ENCODE results near the gene ASCL2. TPM values are rescaled to one million over a fixed set of nuclear protein-coding genes. Genes with fewer than 3 reads are reported as not detected.

The ASCL2 gene
- total RNA-seq, 1 donor from 2014 or later = not detected

- Histone ChIP-seq H3K27ac (replicated peaks) (no peak overlapping the region), H3K4me3 (no peak overlapping the region), H3K9me3 (replicated peaks) (peaks cover 8% of the 10 kb centered on the region), H3K4me1 (no peaks in the 10 kb centered on the region), H3K36me3 (no peaks in the 10 kb centered on the region), H3K27me3 (ENCODE audit: low read depth) (peaks cover 52% of the 10 kb centered on the region)
- TF ChIP-seq CTCF (IDR thresholded peaks at IDR 0.05; ENCODE audit: borderline replicate concordance) = no peak
- intact Hi-C loops (cut with micrococcal nuclease) = no loop called here
- DNase-seq = no peak
These were observed 49.4 kb downstream of the ASCL2 start for GRCh38 chr11:2221024-2221423.

- DNase-seq = no peak
- Histone ChIP-seq H3K36me3 (no peaks in the 10 kb centered on the region), H3K4me1 (no peaks in the 10 kb centered on the region), H3K4me3 (no peak overlapping the region), H3K27ac (replicated peaks) (no peak overlapping the region), H3K9me3 (replicated peaks) (peaks cover 8% of the 10 kb centered on the region), H3K27me3 (ENCODE audit: low read depth) (peaks cover 58% of the 10 kb centered on the region)
- intact Hi-C loops (cut with micrococcal nuclease) = no loop called here
- no peak for TF ChIP-seq CTCF (IDR thresholded peaks at IDR 0.05; ENCODE audit: borderline replicate concordance)
These were observed 50.1 kb downstream of the ASCL2 start for GRCh38 chr11:2220173-2220771.

GRCh38 chr11:2219318-2220017 is 50.9 kb downstream of the ASCL2 start:
- Histone ChIP-seq H3K9me3 (replicated peaks) (peaks cover 7% of the 10 kb centered on the region), H3K27me3 (ENCODE audit: low read depth) (peaks cover 66% of the 10 kb centered on the region), H3K27ac (replicated peaks) (no peak overlapping the region), H3K4me3 (no peak overlapping the region), H3K4me1 (no peaks in the 10 kb centered on the region), H3K36me3 (no peaks in the 10 kb centered on the region)
- DNase-seq = no peak
- intact Hi-C loops (cut with micrococcal nuclease) = no loop called here
- TF ChIP-seq CTCF (IDR thresholded peaks at IDR 0.05; ENCODE audit: borderline replicate concordance) = no peak

Other genes starting within 250 kb of the ASCL2 start
- 75.0 TPM for gene IGF2, start 131.2 kb downstream of the ASCL2 start, total RNA-seq
- not detected for gene INS, start 109.4 kb downstream of the ASCL2 start, total RNA-seq
- gene TH, start 98.8 kb downstream of the ASCL2 start, total RNA-seq = not detected
- 36.0 TPM for gene C11orf21, start 31.3 kb upstream of the ASCL2 start, total RNA-seq
- gene TSPAN32, start 31.4 kb upstream of the ASCL2 start, total RNA-seq = 27.1 TPM
- gene CD81, start 106.7 kb upstream of the ASCL2 start, total RNA-seq = 412 TPM
- gene TSSC4, start 130.2 kb upstream of the ASCL2 start, total RNA-seq = 31.7 TPM
- not detected for gene TRPM5, start 173.9 kb upstream of the ASCL2 start, total RNA-seq
- gene KCNQ1, start 174.4 kb upstream of the ASCL2 start, total RNA-seq = 41.8 TPM

Data from left ventricle myocardium inferior (tissue), 1 donor.